Measurements from ENCODE around the gene TRIM38.
A peak's percentile ranks its signal among the peaks of the same experiment; 100 is the strongest.
"Not testable (repeated sequence)": the region's sequence is repeated elsewhere in the genome, so short reads cannot be mapped to it uniquely, and the experiment has no call there.

Gene TRIM38

GRCh38 chr6:26003102-26003694, 40.6 kb downstream of the TRIM38 start:
- H3K27me3 ChIP-seq (ENCODE audit: insufficient read depth, poor library complexity, severe bottlenecking): no peaks in the 10 kb centered on the region
- DNase-seq (ENCODE audit: low spot score): no peak
- no peak overlapping the region for H3K27ac ChIP-seq (ENCODE audit: poor library complexity, severe bottlenecking)
- no peaks in the 10 kb centered on the region for H3K9me3 ChIP-seq (ENCODE audit: severe bottlenecking)
- peak; percentile 95 for TF ChIP-seq CTCF (IDR thresholded peaks at IDR 0.05; ENCODE audit: poor library complexity, severe bottlenecking)
- no peak overlapping the region for H3K4me3 ChIP-seq (ENCODE audit: severe bottlenecking)
- H3K36me3 ChIP-seq (ENCODE audit: low read depth): peaks cover 11% of the 10 kb centered on the region
- no peaks in the 10 kb centered on the region for H3K4me1 ChIP-seq (ENCODE audit: insufficient read depth, poor library complexity, severe bottlenecking)
- peak; percentile 64; the same call in 2 of the 3 replicates for ATAC-seq (ENCODE audit: low read depth)

GRCh38 chr6:26006086-26006939, 43.7 kb downstream of the TRIM38 start:
- ATAC-seq (ENCODE audit: low read depth) (peak; percentile 23; the same call in 1 of the 3 replicates), DNase-seq (ENCODE audit: low spot score) (no peak)
- Histone ChIP-seq H3K9me3 (ENCODE audit: severe bottlenecking) (no peaks in the 10 kb centered on the region), H3K27ac (ENCODE audit: poor library complexity, severe bottlenecking) (no peak overlapping the region), H3K27me3 (ENCODE audit: insufficient read depth, poor library complexity, severe bottlenecking) (no peaks in the 10 kb centered on the region), H3K4me1 (ENCODE audit: insufficient read depth, poor library complexity, severe bottlenecking) (no peaks in the 10 kb centered on the region), H3K4me3 (ENCODE audit: severe bottlenecking) (no peak overlapping the region), H3K36me3 (ENCODE audit: low read depth) (no peaks in the 10 kb centered on the region)
- TF ChIP-seq CTCF (IDR thresholded peaks at IDR 0.05; ENCODE audit: poor library complexity, severe bottlenecking): no peak

- not testable (repeated sequence) for DNase-seq (ENCODE audit: low spot score); H3K36me3 ChIP-seq (ENCODE audit: low read depth); H3K27ac ChIP-seq (ENCODE audit: poor library complexity, severe bottlenecking); H3K4me3 ChIP-seq (ENCODE audit: severe bottlenecking); H3K27me3 ChIP-seq (ENCODE audit: insufficient read depth, poor library complexity, severe bottlenecking); H3K9me3 ChIP-seq (ENCODE audit: severe bottlenecking); H3K4me1 ChIP-seq (ENCODE audit: insufficient read depth, poor library complexity, severe bottlenecking); ATAC-seq (ENCODE audit: low read depth)
Observed at GRCh38 chr6:26006940-26007305, 44.3 kb downstream of the TRIM38 start.

- no peak for DNase-seq (ENCODE audit: low spot score)
- H3K27ac ChIP-seq (ENCODE audit: poor library complexity, severe bottlenecking): no peak overlapping the region
- H3K4me3 ChIP-seq (ENCODE audit: severe bottlenecking): no peak overlapping the region
- no peak for TF ChIP-seq CTCF (IDR thresholded peaks at IDR 0.05; ENCODE audit: poor library complexity, severe bottlenecking)
- H3K27me3 ChIP-seq (ENCODE audit: insufficient read depth, poor library complexity, severe bottlenecking): no peaks in the 10 kb centered on the region
- no peak for ATAC-seq (ENCODE audit: low read depth)
- H3K9me3 ChIP-seq (ENCODE audit: severe bottlenecking): no peaks in the 10 kb centered on the region
- H3K4me1 ChIP-seq (ENCODE audit: insufficient read depth, poor library complexity, severe bottlenecking): no peaks in the 10 kb centered on the region
- H3K36me3 ChIP-seq (ENCODE audit: low read depth): no peaks in the 10 kb centered on the region
Observed at GRCh38 chr6:26008470-26008869, 45.9 kb downstream of the TRIM38 start.

- H3K4me1 ChIP-seq (ENCODE audit: insufficient read depth, poor library complexity, severe bottlenecking): no peaks in the 10 kb centered on the region
- ATAC-seq (ENCODE audit: low read depth): no peak
- no peak overlapping the region for H3K27ac ChIP-seq (ENCODE audit: poor library complexity, severe bottlenecking)
- no peak for DNase-seq (ENCODE audit: low spot score)
- no peaks in the 10 kb centered on the region for H3K36me3 ChIP-seq (ENCODE audit: low read depth)
- no peaks in the 10 kb centered on the region for H3K9me3 ChIP-seq (ENCODE audit: severe bottlenecking)
- H3K27me3 ChIP-seq (ENCODE audit: insufficient read depth, poor library complexity, severe bottlenecking): no peaks in the 10 kb centered on the region
- no peak for TF ChIP-seq CTCF (IDR thresholded peaks at IDR 0.05; ENCODE audit: poor library complexity, severe bottlenecking)
- H3K4me3 ChIP-seq (ENCODE audit: severe bottlenecking): no peak overlapping the region
Observed at GRCh38 chr6:26009817-26010216, 47.2 kb downstream of the TRIM38 start.

Data from RWPE2 (cell line).